Left ventricle myocardium inferior (tissue), 1 donor: ENCODE results near the gene RNF32. TPM values are rescaled to one million over a fixed set of nuclear protein-coding genes. Genes with fewer than 3 reads are reported as not detected.
"Not testable (repeated sequence)": the region's sequence is repeated elsewhere in the genome, so short reads cannot be mapped to it uniquely, and the experiment has no call there.

ENCODE experiments used
- DNase-seq: peaks from one replicate; pipeline ENCODE4 v3.0.0-alpha.2; 2020
- H3K27ac ChIP-seq: fragments of 200-600 bp; replicated peaks from 2 replicates; pipeline ENCODE4 v1.8.0; 2021
- H3K27me3 ChIP-seq: fragments of 200-600 bp; 2 replicates; pipeline ENCODE4 v1.8.0; 2021; ENCODE audit warnings: low read depth
- H3K36me3 ChIP-seq: fragments of 200-600 bp; 2 replicates; pipeline ENCODE4 v1.8.0; 2021
- H3K4me1 ChIP-seq: fragments of 200-600 bp; 2 replicates; pipeline ENCODE4 v1.8.0; 2021
- H3K4me3 ChIP-seq: fragments of 200-600 bp; 2 replicates; pipeline ENCODE4 v1.8.0; 2021; ENCODE audit warnings: mild to moderate bottlenecking, moderate library complexity
- H3K9me3 ChIP-seq: fragments of 200-600 bp; replicated peaks from 2 replicates; pipeline ENCODE4 v1.8.0; 2021
- intact Hi-C: fragments of 100-400 bp; cut with micrococcal nuclease; formaldehyde crosslinking; loops from one replicate; pipeline ENCODE4 v1.11.0; 2022
- total RNA-seq: library from RNA; stranded (reverse); fragmentation: NEBNext Ultra II Directional; extraction: Animal tissue kit (Norgen Biotek cat#: 25700); gene quantifications from one replicate; pipeline ENCODE4 v1.2.1, GENCODE V29; 2021
- TF ChIP-seq, protein P1 (sequence below): fragments of 200-600 bp; IDR thresholded peaks from 2 replicates; pipeline ENCODE4 v1.8.0; 2021; ENCODE audit warnings: antibody characterized with exemption, mild to moderate bottlenecking, borderline replicate concordance
- donor health status: DM: no; HTN: yes; CAD: no; lungs with severe emphysema.

RNF32 gene
- total RNA-seq, 1 donor from 2014 or later = not detected

DNA sequence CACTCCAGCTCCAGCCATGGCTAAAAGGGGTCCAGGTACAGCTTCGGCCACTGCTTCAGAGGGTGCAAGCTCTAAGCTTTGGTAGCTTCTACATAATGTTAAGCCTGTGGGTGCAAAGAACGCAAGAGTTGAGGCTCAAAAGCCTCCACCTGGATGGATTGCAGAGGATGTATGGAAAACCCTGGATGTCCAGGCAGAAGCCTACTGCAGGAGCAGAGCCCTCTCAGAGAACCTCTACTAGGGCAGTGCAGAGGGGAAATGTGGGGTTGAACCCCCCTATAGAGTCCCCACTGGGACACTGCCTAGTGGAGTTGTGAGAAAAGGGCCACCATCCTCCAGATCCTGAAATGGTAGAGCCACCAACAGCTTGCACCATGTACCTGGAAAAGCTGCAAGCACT is 10.7 kb upstream of the RNF32 start:
- H3K36me3 ChIP-seq = no peaks in the 10 kb centered on the region
- H3K27me3 ChIP-seq = no peaks in the 10 kb centered on the region
- intact Hi-C loops = no loop called here
- H3K27ac ChIP-seq = no peak overlapping the region
- H3K4me1 ChIP-seq = no peaks in the 10 kb centered on the region
- TF ChIP-seq, protein P1, sequence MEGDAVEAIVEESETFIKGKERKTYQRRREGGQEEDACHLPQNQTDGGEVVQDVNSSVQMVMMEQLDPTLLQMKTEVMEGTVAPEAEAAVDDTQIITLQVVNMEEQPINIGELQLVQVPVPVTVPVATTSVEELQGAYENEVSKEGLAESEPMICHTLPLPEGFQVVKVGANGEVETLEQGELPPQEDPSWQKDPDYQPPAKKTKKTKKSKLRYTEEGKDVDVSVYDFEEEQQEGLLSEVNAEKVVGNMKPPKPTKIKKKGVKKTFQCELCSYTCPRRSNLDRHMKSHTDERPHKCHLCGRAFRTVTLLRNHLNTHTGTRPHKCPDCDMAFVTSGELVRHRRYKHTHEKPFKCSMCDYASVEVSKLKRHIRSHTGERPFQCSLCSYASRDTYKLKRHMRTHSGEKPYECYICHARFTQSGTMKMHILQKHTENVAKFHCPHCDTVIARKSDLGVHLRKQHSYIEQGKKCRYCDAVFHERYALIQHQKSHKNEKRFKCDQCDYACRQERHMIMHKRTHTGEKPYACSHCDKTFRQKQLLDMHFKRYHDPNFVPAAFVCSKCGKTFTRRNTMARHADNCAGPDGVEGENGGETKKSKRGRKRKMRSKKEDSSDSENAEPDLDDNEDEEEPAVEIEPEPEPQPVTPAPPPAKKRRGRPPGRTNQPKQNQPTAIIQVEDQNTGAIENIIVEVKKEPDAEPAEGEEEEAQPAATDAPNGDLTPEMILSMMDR = no peak
- H3K9me3 ChIP-seq = peaks cover 26% of the 10 kb centered on the region
- H3K4me3 ChIP-seq = no peak overlapping the region
- no peak for DNase-seq

DNA sequence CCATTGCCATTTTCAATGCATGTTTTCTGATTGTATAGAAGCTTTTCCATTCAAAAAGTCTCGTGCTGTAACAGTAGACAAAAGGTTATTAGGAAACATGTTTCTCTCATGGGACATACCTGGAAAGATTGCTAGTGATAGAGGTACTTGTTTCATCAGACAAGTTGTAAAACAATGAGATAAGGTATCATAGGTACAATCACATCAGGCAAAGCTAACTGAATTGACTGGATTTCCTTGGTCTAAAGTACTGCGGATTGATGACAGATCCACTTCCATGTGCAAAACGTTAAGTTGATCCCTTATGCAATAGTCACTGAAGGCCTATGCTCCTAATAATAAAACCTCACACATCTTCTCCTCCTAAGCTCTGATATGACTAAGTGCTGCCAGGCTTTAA is 6.5 kb upstream of the RNF32 start:
- intact Hi-C loops = no loop called here
- H3K27ac ChIP-seq = no peak overlapping the region
- H3K36me3 ChIP-seq = no peaks in the 10 kb centered on the region
- no peaks in the 10 kb centered on the region for H3K27me3 ChIP-seq
- H3K4me1 ChIP-seq = peaks cover 3% of the 10 kb centered on the region
- no peak overlapping the region for H3K4me3 ChIP-seq
- H3K9me3 ChIP-seq = peaks cover 11% of the 10 kb centered on the region
- TF ChIP-seq, protein P1 = no peak
- DNase-seq = no peak

- Histone ChIP-seq H3K27ac (no peak overlapping the region), H3K4me3 (no peak overlapping the region), H3K36me3 (no peaks in the 10 kb centered on the region), H3K27me3 (no peaks in the 10 kb centered on the region), H3K9me3 (no peaks in the 10 kb centered on the region), H3K4me1 (peaks cover 18% of the 10 kb centered on the region)
- TF ChIP-seq, protein P1 = no peak
- no peak for DNase-seq
- intact Hi-C loops = no loop called here
Observed at GRCh38 chr7:156635529-156636385, 4.8 kb upstream of the RNF32 start.

DNA sequence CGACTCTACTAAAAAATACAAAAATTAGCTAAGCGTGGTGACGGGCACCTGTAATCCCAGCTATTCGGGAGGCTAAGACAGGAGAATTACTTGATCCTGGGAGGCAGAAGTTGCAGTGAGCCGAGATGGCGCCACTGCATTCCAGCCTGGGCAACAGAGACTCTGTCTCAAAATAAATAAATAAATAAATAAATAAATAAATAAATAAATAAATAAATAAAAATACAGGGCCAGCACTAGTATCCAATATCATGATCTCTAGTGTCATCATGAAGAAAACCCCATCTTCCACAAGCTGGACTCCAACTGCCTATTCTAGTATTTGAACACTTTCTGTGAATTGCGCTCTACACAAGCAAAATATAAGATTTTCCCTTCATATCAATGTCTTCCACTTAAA is 3.5 kb upstream of the RNF32 start:
- H3K9me3 ChIP-seq, DNase-seq, H3K27ac ChIP-seq, intact Hi-C loops, H3K27me3 ChIP-seq, H3K4me3 ChIP-seq, H3K36me3 ChIP-seq: not testable (repeated sequence)
- H3K4me1 ChIP-seq = peaks cover 25% of the 10 kb centered on the region

GRCh38 chr7:156638443-156639077 is 2.0 kb upstream of the RNF32 start:
- no peak overlapping the region for H3K4me3 ChIP-seq
- intact Hi-C loops = no loop called here
- no peaks in the 10 kb centered on the region for H3K9me3 ChIP-seq

More at GRCh38 chr7:156638443-156639077, 2.0 kb upstream of the RNF32 start:
- TF ChIP-seq, protein P1 = no peak
- peaks cover 2% of the 10 kb centered on the region for H3K27me3 ChIP-seq
- no peak for DNase-seq
- no peaks in the 10 kb centered on the region for H3K36me3 ChIP-seq
- no peak overlapping the region for H3K27ac ChIP-seq
- peaks cover 25% of the 10 kb centered on the region for H3K4me1 ChIP-seq
